NCI-H2196 treated with DMSO at 0.1 percent for 48 hours (cell line): ENCODE results near the gene CELSR1.
"Not testable (repeated sequence)": the region's sequence is repeated elsewhere in the genome, so short reads cannot be mapped to it uniquely, and the experiment has no call there.

Experiments
- DNase-seq: peaks from one replicate; lab custom pipeline; 2025; ENCODE audit not compliant: unreplicated experiment; lab: John Stamatoyannopoulos, UW

Gene CELSR1

DNA sequence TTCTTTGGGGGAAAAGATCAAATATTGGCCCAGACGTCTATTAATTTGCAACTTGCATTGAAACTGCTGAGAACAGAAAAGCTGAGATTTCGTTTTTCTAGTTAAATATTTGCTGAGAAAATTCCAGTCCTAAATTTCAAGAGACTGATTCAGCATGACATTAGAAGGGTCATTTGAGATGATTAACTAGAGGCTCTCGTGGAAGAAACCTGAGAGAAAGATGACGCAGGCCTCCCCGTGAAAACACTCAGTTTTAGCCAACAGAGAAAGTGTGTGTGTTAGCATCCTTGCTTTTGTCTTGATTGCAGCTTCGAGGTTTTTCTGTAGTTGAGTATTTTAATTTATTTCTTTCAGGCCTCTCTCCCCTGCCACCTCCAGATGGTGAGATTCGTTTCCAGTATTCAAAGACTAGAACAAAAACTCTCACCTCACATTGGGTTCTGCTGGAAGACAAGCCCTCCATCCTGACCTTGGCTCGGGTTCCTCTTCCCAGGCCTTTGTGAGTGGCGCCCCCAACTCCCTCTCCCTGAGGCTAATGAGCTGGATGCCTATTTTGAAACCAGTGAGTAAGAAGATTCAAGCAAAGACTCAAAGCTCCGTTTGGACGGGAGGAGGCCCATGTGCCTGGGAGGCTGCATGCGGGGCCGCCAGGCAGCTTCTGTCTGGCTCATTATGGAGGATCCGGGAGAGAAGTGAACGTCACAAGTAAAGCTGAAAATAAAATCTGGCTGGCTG is 52.4 kb downstream of the CELSR1 start:
- DNase-seq: no peak

GRCh38 chr22:46484156-46484860 is 53.1 kb downstream of the CELSR1 start:
- DNase-seq: no peak

DNA sequence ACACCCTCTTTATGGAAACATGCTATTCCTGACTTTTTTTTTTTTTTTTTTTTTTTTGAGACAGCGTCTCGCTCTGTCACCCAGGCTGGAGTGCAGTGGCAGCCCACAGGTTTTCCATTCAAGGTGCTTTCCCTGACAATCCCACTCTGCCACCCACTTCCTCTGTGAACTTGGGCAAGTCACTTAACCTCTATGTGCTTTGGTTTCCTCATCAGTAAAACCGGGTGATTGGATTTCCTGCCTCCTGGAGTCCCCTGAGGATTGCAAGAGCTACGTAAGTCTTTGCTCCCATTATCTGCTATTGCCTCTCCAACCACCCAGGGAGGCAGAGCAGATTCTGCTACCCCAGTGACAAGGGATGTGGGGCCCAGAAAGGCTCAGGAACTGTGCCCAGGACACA is 54.1 kb downstream of the CELSR1 start:
- DNase-seq: no peak

- no peak for DNase-seq
Observed at GRCh38 chr22:46482056-46482675, 55.3 kb downstream of the CELSR1 start.

GRCh38 chr22:46481386-46481785 is 56.0 kb downstream of the CELSR1 start:
- no peak for DNase-seq

DNA sequence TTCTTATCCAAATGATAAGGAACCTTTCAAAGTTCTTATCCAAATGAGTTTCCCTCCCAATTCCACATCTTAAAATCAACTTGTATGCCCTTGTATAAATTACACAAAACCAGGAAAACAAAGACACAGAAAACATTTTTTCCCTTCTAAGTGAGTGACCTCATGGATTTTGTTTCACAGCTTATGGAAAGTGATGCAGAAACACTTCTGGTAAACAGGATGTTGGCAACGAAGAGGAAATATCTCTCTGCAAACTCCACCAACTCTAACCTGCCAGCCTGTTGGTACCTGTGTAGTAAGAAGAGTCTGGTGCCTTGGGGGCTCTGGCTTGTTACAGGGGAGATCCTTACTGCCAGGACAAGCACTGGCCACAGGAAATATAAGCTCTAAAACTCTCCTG is 57.0 kb downstream of the CELSR1 start:
- DNase-seq: no peak

- DNase-seq: no peak
Observed at GRCh38 chr22:46479046-46479445, 58.4 kb downstream of the CELSR1 start.

DNA sequence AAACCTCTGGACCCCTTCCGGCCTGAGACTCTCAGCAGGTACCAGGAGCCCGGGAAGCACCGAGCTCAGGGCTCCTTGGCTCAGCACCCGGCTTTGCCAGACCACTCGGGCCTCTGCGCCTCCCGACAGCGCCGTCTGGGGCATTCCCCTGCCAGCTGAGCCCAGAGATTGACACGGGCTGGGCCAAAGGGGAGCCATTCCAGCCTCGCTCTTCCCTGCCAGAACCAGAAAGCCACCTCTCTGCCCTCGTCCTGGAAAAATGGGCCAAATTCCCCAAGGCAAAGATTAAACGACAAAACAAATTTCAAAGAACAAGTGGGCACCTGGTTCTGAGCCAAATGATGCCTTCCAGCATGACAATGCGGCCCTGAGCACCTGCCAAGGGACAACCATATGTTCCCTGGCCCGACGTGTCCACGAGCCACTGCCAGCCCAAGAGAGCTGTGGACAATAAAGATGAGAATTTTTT is 59.3 kb downstream of the CELSR1 start:
- no peak for DNase-seq

- DNase-seq: no peak
Observed at GRCh38 chr22:46476547-46476941, 60.9 kb downstream of the CELSR1 start.

DNA sequence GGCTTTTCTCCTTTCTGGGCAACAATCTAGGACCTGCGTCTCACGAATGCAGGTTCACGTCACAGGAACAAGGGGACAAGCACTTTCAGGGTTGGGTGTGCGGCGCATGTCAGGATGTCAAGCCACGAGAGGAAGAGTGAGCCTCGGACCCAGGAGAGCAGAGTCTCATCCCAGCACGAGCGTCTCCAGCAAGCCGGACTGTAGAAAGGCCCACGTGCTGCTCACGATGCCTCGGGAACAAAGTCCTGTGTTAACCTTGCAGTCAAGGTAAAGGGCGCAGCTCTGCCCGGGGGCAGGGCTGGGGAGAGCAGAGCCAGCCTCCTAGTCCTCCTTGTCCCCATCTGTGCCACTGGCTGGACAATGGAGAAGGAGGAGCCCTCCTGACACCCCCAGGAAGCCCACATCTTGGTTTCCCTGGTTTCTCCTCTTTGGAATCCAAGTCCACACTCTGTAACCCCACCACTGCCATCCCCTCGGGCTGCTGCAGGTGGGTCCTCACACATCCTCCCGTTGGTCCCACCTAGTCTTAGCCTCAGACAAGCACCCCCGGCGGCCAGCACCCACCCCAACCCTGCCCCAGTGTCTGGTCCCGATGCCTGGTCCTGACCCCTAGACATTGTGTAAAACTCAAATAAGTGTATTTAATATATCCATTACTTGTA is 63.4 kb downstream of the CELSR1 start:
- no peak for DNase-seq

GRCh38 chr22:46473021-46473779 is 64.2 kb downstream of the CELSR1 start:
- no peak for DNase-seq

DNA sequence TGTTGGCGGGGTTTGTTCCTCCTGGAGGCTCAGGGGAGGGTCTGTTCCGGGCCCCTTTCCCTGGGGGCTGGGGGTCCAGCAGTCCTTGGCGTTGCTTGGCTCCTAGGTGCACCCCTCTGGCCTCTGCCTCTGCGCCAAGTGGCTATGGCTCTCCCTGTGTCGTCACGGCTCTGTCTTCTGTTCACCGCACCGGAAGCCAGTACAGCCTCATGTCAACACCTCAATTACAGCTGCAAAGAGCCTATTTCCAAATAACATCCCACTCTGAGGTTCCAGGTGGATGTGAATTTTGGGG is 64.8 kb downstream of the CELSR1 start:
- DNase-seq: no peak

- DNase-seq: no peak
Observed at GRCh38 chr22:46471901-46472721, 65.3 kb downstream of the CELSR1 start.

- DNase-seq: not testable (repeated sequence)
Observed at GRCh38 chr22:46471330-46471729, 66.1 kb downstream of the CELSR1 start.

GRCh38 chr22:46469711-46470110 is 67.7 kb downstream of the CELSR1 start:
- DNase-seq: no peak

GRCh38 chr22:46467006-46467405 is 70.4 kb downstream of the CELSR1 start:
- no peak for DNase-seq

DNA sequence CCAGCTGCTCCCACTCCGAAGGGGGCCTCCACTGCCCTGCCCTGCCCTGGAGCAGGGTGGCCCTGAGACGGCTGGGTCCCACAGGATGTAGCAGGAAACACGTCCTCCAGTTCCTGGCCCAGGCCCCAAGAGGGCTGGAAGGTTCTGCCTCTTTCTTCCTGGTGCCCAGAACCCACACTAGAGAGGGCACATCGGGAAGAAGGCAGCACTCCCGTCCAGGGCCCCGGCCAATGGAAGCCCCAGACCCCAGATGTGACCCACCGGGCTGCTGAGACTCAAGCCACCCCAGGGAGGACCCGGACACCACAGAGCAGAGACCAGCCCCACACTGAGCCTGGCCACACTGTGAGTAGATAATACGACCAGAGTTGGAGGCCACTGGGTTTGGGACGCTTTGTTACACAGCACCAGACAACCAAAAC is 71.2 kb downstream of the CELSR1 start:
- no peak for DNase-seq

DNA sequence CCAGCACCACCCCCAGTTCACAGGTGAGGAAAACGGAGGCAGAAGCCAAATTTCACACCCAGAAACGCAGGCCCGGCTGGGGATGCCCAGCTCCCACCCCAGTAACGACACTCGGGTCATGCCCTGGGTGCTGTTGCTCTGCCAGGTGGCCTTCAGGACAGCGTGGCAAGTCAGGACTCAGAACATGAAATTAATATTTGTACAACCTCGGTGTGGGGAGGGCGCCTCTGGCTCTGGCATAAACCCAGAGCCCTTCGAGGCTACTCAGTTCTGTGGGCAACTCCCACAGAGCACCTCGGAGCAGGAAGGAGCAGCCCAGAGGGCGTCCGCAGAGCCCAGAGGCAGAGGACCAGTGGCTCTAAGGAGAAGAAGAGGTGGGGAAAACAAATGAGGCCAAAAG is 71.6 kb downstream of the CELSR1 start:
- no peak for DNase-seq

DNA sequence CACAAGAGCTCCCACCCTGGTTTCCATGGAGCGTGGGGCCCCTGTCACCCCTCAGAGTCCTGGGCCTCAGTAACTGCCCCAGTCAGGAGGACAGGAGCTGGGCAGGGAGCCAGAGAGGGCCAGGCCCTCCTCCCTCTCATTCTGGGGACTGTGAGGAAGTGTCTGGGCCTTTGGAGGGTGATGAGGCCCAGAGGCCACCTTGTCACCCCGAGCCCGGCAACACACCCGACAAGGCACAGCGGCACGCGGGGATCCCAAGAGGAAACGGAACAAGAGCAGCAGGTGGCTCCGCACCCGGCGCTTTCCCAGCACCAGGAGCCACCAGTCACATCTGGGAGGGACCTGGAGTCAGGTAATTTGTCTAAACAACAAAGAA is 72.1 kb downstream of the CELSR1 start:
- DNase-seq: no peak

DNA sequence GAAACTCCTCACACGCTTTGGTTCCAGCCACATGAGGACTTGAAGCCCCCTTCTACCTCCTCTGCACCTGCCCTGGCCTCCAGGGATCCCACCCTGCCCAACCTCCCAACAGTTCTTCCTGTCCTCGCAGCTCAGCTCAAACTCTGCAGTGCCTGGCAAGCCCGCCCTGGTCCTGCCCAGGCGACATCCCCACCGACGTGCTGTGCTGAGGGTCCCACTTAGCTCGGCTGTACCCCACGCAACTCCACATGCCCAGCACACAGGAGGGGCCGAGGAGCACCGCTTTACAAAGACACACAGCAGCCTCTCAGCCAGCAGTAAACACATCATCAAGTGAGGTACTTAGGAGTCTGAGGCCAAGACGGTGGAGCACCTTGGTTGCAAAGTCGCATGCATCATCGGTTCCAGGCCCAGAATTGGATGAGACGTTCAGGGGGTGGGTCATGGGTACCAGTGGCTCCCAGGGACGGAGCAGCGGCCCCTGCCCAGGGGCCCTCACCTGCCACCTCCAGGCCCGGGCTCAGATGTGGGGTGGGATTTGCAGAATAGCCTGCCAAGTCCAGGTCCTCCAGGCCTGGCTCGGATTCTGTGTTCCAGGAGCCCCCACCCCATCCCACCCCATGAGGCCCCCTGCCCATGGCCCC is 72.6 kb downstream of the CELSR1 start:
- no peak for DNase-seq
